Activated CD8-positive, alpha-beta T cell treated with anti-CD3 and anti-CD28 coated beads for 36 hours (primary cell): ENCODE measurements around the gene ERLEC1. TPM values are rescaled to one million over a fixed set of nuclear protein-coding genes. Genes with fewer than 3 reads are reported as not detected.
A peak's percentile ranks its signal among the peaks of the same experiment; 100 is the strongest.

Source experiments
- ATAC-seq: fragments of 200-7000 bp; cut with Tn5 transposase; one replicate; pipeline ENCODE4 v1.10.0; 2021; ENCODE audit warnings: mild to moderate bottlenecking, moderate library complexity
- CTCF ChIA-PET: fragments of 350-600 bp; sonication (Branson Sonifier 250); formaldehyde crosslinking; loops from one replicate; lab custom pipeline; 2021; ENCODE audit warnings: antibody characterized with exemption; lab: Charles Lee
- POLR2A ChIA-PET: fragments of 350-600 bp; sonication (Branson Sonifier 250); formaldehyde crosslinking; loops from one replicate; lab custom pipeline; 2021; ENCODE audit warnings: antibody characterized with exemption; lab: Charles Lee
- DNase-seq: peaks from one replicate; pipeline ENCODE4 v3.0.0-alpha.2; 2020
- H3K27ac Mint-ChIP-seq: one replicate; pipeline ENCODE4 v1.8.0; 2021; ENCODE audit warnings: mild to moderate bottlenecking, mixed read lengths
- H3K27me3 Mint-ChIP-seq: one replicate; pipeline ENCODE4 v1.8.0; 2021; ENCODE audit warnings: mixed read lengths
- H3K36me3 Mint-ChIP-seq: one replicate; pipeline ENCODE4 v1.8.0; 2021; ENCODE audit warnings: low read depth, mixed read lengths
- H3K4me1 Mint-ChIP-seq: one replicate; pipeline ENCODE4 v1.8.0; 2021; ENCODE audit warnings: low read depth, mixed read lengths
- H3K4me3 Mint-ChIP-seq: one replicate; pipeline ENCODE4 v1.8.0; 2021; ENCODE audit warnings: mild to moderate bottlenecking, moderate library complexity, mixed read lengths
- H3K9me3 Mint-ChIP-seq: one replicate; pipeline ENCODE4 v1.8.0; 2021; ENCODE audit warnings: mixed read lengths
- CTCF ChIP-seq: fragments of 200-600 bp; IDR thresholded peaks from one replicate; pipeline ENCODE4 v1.8.0; 2022; ENCODE audit warnings: antibody characterized with exemption, mild to moderate bottlenecking
- intact Hi-C: fragments of 100-400 bp; cut with micrococcal nuclease; formaldehyde crosslinking; loops from one replicate; pipeline ENCODE4 v1.10.0; 2022
- total RNA-seq, 2 experiments: library from RNA; stranded (reverse); gene quantifications; one replicate each; pipeline ENCODE4 v1.2.3, GENCODE V29; 2021

Gene ERLEC1
- total RNA-seq, 2 experiments from 2014 or later, result 15.6 to 19.2 TPM

GRCh38 chr2:53785366-53785765 lies 1.5 kb upstream of the ERLEC1 start:
- Mint-ChIP-seq H3K27ac (peak overlapping the region; percentile 70), H3K9me3 (no peaks in the 10 kb centered on the region), H3K27me3 (no peaks in the 10 kb centered on the region), H3K4me3 (peak overlapping the region; percentile 92), H3K4me1 (peaks cover 40% of the 10 kb centered on the region), H3K36me3 (peaks cover 12% of the 10 kb centered on the region)
- no peak for ATAC-seq
- DNase-seq, result no peak
- ChIA-PET CTCF (interaction anchor here (1.2 to 2.6 kb wide), 2 partner anchors 9 to 18 kb away, joined by 8 to 16 read pairs; partner anchors contain the start of gene CHAC2), POLR2A (interaction anchor here (0.9 to 4.2 kb wide), 2 partner anchors 9 to 17 kb away, joined by 3 to 59 read pairs; partner anchors contain the start of gene CHAC2)
- intact Hi-C loops, result no loop called here
- no peak for TF ChIP-seq CTCF

GRCh38 chr2:53786352-53786704 lies 516 bp upstream of the ERLEC1 start:
- ChIA-PET POLR2A (interaction anchor here (0.8 to 4.2 kb wide), 5 partner anchors 10 to 182 kb away, joined by 3 to 59 read pairs (median 3); partner anchors contain the start of gene CHAC2), CTCF (interaction anchor here (0.6 to 2.6 kb wide), 4 partner anchors 10 to 768 kb away, joined by 3 to 16 read pairs (median 6); partner anchors contain the start of gene CHAC2)
- ATAC-seq, result peak; percentile 19
- DNase-seq, result peak; percentile 48
- peaks cover 8% of the 10 kb centered on the region for H3K36me3 Mint-ChIP-seq
- H3K4me1 Mint-ChIP-seq, result peaks cover 47% of the 10 kb centered on the region
- H3K27me3 Mint-ChIP-seq, result no peaks in the 10 kb centered on the region
- peak overlapping the region; percentile 92 for H3K4me3 Mint-ChIP-seq
- H3K9me3 Mint-ChIP-seq, result no peaks in the 10 kb centered on the region
- H3K27ac Mint-ChIP-seq, result peak overlapping the region; percentile 92
- no peak for TF ChIP-seq CTCF
- intact Hi-C loops, result no loop called here

- POLR2A ChIA-PET, result interaction anchor here (0.6 to 4.2 kb wide), 8 partner anchors 9 to 184 kb away, joined by 3 to 59 read pairs (median 3); partner anchors contain the start of genes CHAC2 and PSME4
- peak; percentile 24 for ATAC-seq
- TF ChIP-seq CTCF, result no peak
- DNase-seq, result peak; percentile 26
- H3K36me3 Mint-ChIP-seq, result no peaks in the 10 kb centered on the region
- H3K4me3 Mint-ChIP-seq, result peak overlapping the region; percentile 92
- intact Hi-C loops, result loop anchor here (1.0 kb wide), 1 partner anchor 19 kb away; no protein-coding TSS in a partner anchor
- CTCF ChIA-PET, result interaction anchor here (0.6 to 1.5 kb wide), 3 partner anchors 16 to 30 kb away, joined by 3 to 4 read pairs (median 3); partner anchors contain the start of gene CHAC2
- peak overlapping the region; percentile 92 for H3K27ac Mint-ChIP-seq
- H3K9me3 Mint-ChIP-seq, result no peaks in the 10 kb centered on the region
- peaks cover 41% of the 10 kb centered on the region for H3K4me1 Mint-ChIP-seq
- no peaks in the 10 kb centered on the region for H3K27me3 Mint-ChIP-seq
Observed at GRCh38 chr2:53787614-53788289, 908 bp downstream of the ERLEC1 start.

- no peak for ATAC-seq
- TF ChIP-seq CTCF, result no peak
- intact Hi-C loops, result no loop called here
- ChIA-PET POLR2A (no interaction called here), CTCF (interaction anchor here (1.0 kb wide), 1 partner anchor 28 kb away, joined by 3 read pairs; no protein-coding TSS in a partner anchor)
- Mint-ChIP-seq H3K9me3 (no peaks in the 10 kb centered on the region), H3K27me3 (no peaks in the 10 kb centered on the region), H3K27ac (no peak overlapping the region), H3K4me1 (peaks cover 15% of the 10 kb centered on the region), H3K4me3 (no peak overlapping the region), H3K36me3 (peaks cover 3% of the 10 kb centered on the region)
- DNase-seq, result no peak
Observed at GRCh38 chr2:53793261-53793660, 6.4 kb downstream of the ERLEC1 start.

- ChIA-PET CTCF (interaction anchor here (1.0 kb wide), 1 partner anchor 28 kb away, joined by 3 read pairs; no protein-coding TSS in a partner anchor), POLR2A (no interaction called here)
- H3K27ac Mint-ChIP-seq, result no peak overlapping the region
- ATAC-seq (no peak), DNase-seq (no peak)
- H3K4me3 Mint-ChIP-seq, result no peak overlapping the region
- H3K4me1 Mint-ChIP-seq, result peaks cover 10% of the 10 kb centered on the region
- intact Hi-C loops, result no loop called here
- peaks cover 3% of the 10 kb centered on the region for H3K36me3 Mint-ChIP-seq
- H3K9me3 Mint-ChIP-seq, result no peaks in the 10 kb centered on the region
- H3K27me3 Mint-ChIP-seq, result no peaks in the 10 kb centered on the region
- no peak for TF ChIP-seq CTCF
Observed at GRCh38 chr2:53793821-53794220, 7.0 kb downstream of the ERLEC1 start.
